ENCODE measurements around the gene ELOVL1.

DNA sequence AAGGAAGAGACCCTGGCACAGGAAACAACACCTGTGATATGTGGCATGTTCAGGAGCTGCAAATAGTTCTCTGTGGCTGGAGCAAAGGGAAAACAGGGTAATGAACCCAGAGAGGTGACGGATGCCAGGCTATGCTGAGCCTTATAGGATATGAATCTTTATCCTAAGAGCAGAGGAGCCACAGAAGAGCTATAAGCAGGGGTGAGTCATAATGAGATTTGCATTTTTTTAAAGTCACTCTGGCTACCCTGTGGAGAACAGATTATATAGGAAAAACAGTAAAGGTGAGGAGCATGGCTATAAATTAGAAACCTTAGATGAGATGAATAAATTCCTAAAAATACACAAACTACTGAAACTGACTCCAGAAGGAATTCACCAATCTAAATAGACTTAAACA lies 43.0 kb downstream of the ELOVL1 start:
- TF ChIP-seq POLR2AphosphoS5 (IDR thresholded peaks at IDR 0.05; ENCODE audit: low read depth) (no peak), EZH2 (IDR thresholded peaks at IDR 0.05; ENCODE audit: low read depth, unreplicated experiment) (no peak), STAT1 (IDR thresholded peaks at IDR 0.05; ENCODE audit: unreplicated experiment) (no peak), CREB1 (CRISPR knock-in tag; IDR thresholded peaks at IDR 0.05; ENCODE audit: low read depth) (no peak)
- TF ChIP-seq, protein P1, sequence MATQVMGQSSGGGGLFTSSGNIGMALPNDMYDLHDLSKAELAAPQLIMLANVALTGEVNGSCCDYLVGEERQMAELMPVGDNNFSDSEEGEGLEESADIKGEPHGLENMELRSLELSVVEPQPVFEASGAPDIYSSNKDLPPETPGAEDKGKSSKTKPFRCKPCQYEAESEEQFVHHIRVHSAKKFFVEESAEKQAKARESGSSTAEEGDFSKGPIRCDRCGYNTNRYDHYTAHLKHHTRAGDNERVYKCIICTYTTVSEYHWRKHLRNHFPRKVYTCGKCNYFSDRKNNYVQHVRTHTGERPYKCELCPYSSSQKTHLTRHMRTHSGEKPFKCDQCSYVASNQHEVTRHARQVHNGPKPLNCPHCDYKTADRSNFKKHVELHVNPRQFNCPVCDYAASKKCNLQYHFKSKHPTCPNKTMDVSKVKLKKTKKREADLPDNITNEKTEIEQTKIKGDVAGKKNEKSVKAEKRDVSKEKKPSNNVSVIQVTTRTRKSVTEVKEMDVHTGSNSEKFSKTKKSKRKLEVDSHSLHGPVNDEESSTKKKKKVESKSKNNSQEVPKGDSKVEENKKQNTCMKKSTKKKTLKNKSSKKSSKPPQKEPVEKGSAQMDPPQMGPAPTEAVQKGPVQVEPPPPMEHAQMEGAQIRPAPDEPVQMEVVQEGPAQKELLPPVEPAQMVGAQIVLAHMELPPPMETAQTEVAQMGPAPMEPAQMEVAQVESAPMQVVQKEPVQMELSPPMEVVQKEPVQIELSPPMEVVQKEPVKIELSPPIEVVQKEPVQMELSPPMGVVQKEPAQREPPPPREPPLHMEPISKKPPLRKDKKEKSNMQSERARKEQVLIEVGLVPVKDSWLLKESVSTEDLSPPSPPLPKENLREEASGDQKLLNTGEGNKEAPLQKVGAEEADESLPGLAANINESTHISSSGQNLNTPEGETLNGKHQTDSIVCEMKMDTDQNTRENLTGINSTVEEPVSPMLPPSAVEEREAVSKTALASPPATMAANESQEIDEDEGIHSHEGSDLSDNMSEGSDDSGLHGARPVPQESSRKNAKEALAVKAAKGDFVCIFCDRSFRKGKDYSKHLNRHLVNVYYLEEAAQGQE (IDR thresholded peaks at IDR 0.05; ENCODE audit: unreplicated experiment) = no peak
- TF ChIP-seq, protein P2, sequence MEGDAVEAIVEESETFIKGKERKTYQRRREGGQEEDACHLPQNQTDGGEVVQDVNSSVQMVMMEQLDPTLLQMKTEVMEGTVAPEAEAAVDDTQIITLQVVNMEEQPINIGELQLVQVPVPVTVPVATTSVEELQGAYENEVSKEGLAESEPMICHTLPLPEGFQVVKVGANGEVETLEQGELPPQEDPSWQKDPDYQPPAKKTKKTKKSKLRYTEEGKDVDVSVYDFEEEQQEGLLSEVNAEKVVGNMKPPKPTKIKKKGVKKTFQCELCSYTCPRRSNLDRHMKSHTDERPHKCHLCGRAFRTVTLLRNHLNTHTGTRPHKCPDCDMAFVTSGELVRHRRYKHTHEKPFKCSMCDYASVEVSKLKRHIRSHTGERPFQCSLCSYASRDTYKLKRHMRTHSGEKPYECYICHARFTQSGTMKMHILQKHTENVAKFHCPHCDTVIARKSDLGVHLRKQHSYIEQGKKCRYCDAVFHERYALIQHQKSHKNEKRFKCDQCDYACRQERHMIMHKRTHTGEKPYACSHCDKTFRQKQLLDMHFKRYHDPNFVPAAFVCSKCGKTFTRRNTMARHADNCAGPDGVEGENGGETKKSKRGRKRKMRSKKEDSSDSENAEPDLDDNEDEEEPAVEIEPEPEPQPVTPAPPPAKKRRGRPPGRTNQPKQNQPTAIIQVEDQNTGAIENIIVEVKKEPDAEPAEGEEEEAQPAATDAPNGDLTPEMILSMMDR (conservative IDR thresholded peaks at IDR 0.05; ENCODE audit: low read depth in 2 of 2) = no peak

Data from GM23338 (cell line).